ENCODE data around the gene ZNF383.
"Not testable (repeated sequence)": the region's sequence is repeated elsewhere in the genome, so short reads cannot be mapped to it uniquely, and the experiment has no call there.

- TF ChIP-seq CTCF (conservative IDR thresholded peaks at IDR 0.05; ENCODE audit: low read depth, low read length); EZH2 (IDR thresholded peaks at IDR 0.05; ENCODE audit: low read length, unreplicated experiment): not testable (repeated sequence)
These were observed 76.2 kb downstream of the ZNF383 start for GRCh38 chr19:37294246-37294645.

Measured in PC-3 (cell line).